NCI-H146 (cell line): ENCODE data around the gene ARHGAP33.
A peak's percentile ranks its signal among the peaks of the same experiment; 100 is the strongest.

Experiments used
- DNase-seq: peaks from one replicate; lab custom pipeline; 2025; lab: John Stamatoyannopoulos, UW

Gene ARHGAP33

DNA sequence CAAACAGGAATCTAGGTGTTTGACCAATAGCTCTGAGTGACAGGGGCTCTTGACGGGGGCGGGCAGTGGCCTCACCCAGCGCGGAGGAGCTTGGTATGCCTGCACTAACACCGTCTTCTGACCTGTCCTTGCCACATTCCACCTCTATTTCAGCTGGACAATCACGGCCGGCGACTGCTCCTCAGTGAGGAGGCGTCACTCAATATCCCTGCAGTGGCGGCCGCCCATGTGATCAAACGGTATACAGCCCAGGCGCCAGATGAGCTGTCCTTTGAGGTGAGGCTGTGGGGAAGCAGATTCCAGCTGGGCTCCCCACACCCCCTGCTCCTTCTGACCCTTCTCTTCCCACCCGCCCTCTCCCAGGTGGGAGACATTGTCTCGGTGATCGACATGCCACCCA lies 4.7 kb downstream of the ARHGAP33 start:
- DNase-seq = no peak

DNA sequence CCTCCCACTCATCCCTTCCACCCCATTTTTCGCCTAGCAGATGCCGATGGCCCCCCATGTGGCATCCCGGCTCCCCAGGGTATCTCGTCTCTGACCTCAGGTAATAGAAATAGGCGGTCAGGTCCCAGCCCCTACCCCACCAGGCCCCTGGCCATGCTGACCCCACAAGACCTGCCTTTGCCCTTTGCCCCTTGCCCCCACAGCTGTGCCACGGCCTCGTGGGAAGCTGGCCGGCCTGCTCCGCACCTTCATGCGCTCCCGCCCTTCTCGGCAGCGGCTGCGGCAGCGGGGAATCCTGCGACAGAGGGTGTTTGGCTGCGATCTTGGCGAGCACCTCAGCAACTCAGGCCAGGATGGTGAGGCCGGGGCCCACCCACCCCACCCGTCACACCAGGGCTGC lies 5.4 kb downstream of the ARHGAP33 start:
- DNase-seq = no peak

DNA sequence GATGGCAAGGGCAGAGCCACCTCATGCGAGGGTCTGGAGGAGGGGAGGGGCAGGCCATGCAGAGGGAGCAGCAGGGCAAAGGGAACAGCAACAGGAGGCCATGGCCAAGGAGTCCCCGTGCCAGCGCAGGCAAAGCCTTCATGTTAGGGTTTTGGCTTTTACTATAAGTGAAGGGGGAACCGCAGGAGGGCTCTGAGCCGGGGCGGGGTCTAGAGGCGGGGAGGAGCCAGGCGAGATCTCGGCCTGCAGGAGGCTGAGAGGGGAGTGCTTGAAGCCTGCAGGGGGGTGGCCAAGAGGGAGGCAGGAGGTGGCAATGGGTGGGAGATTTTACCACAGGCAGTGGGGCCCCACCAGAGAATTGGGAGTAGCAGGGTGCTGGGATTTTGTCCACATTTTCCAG lies 6.3 kb downstream of the ARHGAP33 start:
- DNase-seq = no peak

DNA sequence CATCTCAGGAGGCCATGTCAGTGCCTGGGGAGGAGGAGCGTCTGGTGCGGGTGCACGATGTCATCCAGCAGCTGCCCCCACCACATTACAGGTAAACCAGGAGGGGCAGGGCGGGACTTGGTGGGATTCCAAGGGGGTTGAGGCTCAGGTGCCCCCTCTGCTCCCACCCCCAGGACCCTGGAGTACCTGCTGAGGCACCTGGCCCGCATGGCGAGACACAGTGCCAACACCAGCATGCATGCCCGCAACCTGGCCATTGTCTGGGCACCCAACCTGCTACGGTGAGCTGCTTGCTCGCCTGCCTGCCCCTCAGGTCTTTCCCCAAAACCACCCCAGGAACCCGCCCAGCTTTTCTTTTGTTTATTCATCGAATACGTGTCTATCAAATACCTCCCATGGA lies 7.2 kb downstream of the ARHGAP33 start:
- DNase-seq = no peak

DNA sequence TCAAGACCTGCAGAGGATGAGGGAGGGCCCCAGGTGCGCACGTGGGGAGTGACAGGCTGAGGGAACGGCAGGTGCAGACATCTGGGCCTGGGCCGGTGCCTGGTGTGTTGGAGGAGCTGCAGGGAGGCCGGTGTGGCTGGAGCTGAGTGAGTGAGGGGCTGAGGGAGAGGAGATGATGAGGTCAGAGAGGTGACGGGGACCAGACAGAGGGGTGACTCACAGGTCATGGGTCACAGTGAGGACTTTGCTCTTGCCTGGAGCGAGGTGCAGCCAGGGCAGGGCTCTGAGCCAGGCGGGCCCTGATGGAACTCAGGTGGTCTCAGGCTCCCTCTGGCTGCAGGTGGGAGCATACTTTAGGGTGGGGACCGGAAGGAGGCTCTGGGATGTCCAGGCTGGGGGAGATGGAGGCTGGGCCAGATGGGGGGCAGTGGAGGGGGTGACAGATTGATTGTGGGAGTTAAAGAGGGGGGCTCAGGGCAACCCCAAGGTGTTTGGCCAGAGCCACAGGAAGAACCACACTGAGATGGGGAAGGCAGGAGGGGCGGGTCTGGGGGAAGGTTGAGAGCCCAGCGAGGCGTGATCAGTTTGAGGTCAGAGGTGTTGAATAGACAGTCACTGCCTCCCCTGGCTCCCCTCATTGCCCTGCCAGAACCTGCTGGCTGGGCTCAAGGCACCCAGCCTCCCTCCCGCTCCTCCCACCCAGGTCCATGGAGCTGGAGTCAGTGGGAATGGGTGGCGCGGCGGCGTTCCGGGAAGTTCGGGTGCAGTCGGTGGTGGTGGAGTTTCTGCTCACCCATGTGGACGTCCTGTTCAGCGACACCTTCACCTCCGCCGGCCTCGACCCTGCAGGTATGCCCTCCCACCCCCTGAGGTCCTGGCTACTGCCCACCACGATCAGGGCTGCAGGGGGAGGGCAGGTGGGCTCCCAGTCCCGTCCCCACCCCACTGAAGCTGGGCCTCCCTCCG lies 8.4 kb downstream of the ARHGAP33 start:
- DNase-seq = no peak

DNA sequence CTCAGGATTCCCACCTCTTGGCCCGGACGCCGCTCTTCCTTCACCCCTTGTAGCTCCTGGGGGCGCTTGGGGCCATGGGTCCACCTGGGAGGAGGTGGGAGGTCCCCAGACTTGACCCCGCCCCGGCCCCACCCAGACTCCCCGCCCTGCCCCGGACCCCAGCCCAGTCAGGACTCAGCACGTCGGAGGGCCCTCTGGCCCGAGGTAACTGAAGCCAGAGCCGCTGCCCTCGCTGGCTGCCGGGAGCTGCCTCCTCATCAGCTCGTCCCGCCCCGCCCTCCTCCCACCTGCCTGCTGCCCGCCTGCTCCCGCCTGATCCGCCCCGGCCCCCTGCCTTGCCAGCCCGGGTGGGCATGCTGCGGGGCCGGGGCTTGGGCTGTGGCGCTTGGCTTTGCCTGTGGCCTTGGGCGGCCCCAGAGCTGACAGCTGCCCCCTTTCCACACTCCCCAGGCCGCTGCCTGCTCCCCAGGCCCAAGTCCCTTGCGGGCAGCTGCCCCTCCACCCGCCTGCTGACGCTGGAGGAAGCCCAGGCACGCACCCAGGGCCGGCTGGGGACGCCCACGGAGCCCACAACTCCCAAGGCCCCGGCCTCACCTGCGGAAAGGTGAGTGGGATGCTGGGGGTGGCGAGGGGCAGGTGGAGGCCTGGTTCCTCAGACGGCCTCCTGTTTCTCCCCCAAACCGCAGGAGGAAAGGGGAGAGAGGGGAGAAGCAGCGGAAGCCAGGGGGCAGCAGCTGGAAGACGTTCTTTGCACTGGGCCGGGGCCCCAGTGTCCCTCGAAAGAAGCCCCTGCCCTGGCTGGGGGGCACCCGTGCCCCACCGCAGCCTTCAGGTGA lies 9.4 kb downstream of the ARHGAP33 start:
- DNase-seq = no peak

DNA sequence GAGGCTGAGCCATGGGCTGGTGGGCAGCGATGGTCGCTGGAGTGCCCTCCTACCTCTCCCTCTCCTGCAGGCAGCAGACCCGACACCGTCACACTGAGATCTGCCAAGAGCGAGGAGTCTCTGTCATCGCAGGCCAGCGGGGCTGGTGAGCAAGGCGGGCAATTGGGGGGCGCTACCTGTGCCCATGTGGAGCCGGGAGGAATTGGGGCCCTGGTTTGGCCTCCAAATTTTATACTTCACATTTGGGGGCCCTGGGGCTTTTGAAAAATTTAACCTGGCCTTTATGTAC lies 9.9 kb downstream of the ARHGAP33 start:
- no peak for DNase-seq

DNA sequence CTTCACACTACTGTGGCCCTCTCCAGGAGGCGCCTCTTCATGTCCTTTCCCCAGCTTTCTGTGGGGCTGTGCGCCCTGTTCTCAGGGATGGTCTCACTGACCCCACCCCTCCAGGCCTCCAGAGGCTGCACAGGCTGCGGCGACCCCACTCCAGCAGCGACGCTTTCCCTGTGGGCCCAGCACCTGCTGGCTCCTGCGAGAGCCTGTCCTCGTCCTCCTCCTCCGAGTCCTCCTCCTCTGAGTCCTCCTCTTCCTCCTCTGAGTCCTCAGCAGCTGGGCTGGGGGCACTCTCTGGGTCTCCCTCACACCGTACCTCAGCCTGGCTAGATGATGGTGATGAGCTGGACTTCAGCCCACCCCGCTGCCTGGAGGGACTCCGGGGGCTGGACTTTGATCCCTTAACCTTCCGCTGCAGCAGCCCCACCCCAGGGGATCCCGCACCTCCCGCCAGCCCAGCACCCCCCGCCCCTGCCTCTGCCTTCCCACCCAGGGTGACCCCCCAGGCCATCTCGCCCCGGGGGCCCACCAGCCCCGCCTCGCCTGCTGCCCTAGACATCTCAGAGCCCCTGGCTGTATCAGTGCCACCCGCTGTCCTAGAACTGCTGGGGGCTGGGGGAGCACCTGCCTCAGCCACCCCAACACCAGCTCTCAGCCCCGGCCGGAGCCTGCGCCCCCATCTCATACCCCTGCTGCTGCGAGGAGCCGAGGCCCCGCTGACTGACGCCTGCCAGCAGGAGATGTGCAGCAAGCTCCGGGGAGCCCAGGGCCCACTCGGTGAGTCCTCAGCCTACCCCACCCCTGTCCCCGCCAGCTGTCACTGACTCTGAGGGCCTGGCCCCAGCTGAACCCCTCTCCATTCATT lies 11.2 kb downstream of the ARHGAP33 start:
- no peak for DNase-seq

DNA sequence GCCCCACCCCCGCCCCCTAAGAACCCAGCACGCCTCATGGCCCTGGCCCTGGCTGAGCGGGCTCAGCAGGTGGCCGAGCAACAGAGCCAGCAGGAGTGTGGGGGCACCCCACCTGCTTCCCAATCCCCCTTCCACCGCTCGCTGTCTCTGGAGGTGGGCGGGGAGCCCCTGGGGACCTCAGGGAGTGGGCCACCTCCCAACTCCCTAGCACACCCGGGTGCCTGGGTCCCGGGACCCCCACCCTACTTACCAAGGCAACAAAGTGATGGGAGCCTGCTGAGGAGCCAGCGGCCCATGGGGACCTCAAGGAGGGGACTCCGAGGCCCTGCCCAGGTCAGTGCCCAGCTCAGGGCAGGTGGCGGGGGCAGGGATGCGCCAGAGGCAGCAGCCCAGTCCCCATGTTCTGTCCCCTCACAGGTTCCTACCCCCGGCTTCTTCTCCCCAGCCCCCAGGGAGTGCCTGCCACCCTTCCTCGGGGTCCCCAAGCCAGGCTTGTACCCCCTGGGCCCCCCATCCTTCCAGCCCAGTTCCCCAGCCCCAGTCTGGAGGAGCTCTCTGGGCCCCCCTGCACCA lies 11.9 kb downstream of the ARHGAP33 start:
- no peak for DNase-seq

DNA sequence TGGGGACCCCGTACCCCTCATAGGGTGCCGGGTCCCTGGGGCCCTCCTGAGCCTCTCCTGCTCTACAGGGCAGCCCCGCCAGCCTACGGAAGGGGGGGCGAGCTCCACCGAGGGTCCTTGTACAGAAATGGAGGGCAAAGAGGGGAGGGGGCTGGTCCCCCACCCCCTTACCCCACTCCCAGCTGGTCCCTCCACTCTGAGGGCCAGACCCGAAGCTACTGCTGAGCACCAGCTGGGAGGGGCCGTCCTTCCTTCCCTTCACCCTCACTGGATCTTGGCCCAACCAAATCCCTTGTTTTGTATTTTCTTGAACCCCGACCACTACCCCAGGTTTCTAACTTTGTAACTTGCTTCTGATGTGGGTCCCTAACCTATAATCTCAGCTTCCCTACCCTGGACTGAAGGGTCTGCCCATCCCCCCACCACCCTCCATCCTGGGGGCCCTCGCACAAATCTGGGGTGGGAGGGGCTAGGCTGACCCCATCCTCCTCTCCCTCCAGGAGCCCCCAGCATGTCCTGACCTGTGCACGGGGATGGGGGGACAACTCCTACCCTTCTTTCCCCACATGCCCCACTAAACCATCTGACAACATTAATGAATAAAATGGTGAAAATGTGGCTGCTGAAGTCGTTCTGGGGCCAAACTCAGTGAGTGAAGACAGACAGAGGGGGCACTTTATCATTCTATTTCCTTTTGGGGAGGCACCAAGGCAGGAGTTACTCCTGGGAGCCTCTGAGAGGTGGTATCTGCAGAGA lies 13.0 kb downstream of the ARHGAP33 start:
- DNase-seq = no peak

DNA sequence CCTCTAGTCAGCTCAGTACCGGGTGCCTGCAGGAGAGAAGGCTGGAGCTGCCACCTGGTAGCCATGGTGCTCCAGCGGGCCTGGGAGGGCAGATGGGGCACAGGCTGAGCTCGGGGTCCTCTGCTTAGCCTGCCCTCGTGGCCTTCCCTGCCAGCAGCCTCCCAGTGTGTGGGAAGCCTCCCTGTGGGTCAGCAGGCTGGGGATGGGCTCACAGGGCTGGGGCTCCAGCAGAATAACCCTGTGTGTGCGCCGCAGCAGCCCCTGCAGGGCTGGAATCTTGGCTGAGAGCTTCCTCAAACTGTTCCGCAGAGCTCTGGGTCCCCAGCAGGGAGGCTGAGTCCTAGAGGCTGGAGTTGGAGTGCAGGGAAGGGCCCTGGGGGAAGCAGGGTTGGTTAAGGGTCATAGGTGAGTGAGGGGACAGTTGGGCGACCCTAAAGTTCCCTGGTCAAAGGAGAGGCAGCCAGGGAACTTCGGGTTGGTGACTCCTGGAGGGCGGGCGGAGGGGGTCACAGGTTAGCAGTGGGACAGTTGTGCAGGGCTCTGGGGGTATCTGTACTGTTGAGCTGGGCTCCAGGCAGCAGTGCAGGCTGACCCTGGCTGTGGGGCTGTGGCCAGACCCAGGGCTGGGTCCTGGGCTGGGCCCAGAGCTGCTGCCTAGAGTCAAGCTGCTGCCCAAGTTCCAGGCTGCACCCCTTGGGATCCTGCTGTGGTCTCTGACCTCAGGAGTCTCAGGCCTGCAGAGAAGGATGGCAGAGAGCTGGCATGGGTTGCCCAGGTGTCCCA lies 14.0 kb downstream of the ARHGAP33 start:
- no peak for DNase-seq

DNA sequence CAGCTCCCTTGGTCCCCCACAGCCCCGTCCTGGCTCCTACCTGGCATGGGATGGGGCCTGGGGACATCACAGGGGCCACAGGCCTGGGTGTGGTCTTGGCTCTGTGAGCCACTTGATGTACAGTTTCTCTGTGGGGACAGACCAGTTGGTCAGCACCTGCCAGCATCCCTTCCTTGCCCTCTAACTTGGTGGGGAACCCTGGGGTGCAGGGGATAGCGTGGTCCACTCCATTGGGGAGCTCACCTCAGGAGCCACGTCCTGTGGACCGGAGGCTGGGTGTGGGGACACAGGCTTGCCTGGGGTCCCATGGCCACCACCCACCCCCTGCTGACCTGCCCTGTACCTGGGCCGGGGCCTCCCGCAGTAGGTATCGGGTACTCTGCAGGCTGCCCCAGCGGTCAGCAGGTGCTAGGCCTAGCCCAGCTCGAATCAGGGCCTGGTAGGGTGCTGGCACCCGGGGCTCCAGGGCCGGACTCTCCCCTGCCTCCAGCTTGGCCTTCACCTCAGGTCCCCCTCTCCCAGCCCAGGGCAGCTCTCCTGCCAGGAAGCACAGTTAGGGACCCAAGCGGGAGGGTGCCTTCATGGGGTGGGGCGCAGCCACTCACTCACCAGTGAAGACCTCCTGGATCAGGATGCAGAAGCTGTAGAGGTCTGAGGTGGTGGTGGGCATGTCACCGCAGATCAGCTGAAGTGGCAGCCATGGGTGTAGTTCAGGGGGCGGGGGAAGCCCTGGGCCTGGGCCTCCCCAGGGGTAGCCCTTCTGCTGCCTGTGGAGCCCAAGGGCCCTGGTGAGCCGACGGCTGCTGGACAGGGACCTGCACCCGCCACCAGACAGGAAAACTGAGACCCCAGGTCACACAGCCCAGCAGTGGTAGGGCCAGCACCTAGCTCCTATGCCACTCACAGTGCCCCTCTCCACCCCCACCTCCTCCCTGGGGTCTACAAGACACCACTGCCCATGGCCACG lies 14.9 kb downstream of the ARHGAP33 start:
- DNase-seq = no peak

DNA sequence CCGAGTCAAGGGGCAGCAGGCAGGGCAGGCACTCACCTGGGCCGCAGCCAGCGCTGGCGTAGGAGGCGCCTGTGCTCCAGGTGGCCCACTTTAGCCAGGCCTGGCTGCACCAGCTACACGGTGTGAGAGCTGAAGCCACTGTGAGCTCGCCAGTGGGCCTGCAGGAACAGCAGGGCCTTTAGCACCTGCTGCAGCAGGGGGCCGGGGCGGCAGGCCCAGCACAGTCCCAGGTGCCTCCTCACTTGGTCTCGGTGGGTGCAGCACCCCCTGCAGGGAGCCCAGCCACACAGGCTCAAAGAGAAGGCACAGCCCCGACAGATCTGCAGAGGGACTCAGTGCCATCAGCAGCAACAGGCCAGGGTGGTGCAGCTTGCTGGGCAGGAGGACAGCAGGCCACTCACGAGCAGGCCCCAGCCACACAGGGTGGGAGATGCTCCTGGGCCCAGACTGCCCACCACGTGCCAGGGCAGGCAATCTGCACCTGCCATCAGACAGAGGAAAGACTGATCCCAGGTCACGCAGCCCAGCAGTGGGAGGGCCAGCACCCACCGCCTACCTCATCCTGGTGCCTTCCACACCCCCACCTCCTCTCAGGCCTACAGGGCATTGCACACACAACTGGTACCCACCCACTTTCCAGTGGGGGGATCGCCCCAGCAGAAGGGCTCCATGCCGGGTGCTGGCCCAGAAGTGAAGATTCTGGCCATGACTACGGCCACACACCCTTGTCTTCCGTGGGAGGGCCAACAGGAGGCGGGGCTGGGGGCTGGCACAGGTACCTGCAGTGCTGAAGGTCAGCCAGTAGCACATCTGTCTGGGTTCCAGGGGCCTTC lies 15.8 kb downstream of the ARHGAP33 start:
- DNase-seq = peak; percentile 73

DNA sequence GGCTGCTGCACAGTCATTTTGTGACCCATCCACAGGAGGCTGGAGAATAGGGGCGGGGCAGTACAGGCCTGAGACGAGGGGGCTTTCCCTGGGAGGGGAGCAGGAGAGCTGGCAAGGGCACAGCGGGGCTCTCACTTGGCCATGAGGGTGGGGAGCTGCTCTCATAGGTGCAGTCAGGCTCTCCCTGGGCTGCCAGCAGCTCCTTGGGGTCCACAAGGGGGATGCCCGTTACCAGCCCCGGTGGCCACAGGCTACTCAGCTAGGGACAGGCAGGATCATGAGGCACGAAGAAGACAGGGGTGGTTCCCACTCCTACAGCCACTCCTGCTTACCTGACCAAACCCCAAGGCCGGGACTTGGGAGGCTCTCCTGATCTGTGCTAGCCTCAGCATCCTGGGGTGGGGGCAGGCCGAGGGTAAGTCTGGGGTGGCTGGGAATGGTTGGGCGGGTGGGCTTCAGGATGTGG lies 16.5 kb downstream of the ARHGAP33 start:
- no peak for DNase-seq

DNA sequence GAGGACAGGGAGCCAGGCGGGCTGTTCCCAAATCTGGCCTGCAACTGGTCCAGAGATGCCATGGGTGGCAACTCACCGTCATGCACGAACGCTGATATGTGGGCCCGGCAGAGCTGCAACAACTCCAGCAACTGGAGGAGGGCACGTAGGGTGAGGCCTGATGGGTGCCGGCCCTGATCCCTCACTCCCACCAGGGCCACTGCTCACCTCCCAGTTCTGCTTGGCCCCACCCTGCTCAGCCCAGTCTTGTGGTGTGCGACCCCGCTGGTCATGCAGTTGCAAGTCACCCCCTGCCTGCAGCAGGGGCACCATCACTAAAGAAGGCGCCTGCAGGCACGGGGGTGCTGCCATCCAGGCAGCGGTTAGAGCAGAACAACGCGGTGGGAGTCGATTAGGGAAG lies 16.9 kb downstream of the ARHGAP33 start:
- DNase-seq = no peak

DNA sequence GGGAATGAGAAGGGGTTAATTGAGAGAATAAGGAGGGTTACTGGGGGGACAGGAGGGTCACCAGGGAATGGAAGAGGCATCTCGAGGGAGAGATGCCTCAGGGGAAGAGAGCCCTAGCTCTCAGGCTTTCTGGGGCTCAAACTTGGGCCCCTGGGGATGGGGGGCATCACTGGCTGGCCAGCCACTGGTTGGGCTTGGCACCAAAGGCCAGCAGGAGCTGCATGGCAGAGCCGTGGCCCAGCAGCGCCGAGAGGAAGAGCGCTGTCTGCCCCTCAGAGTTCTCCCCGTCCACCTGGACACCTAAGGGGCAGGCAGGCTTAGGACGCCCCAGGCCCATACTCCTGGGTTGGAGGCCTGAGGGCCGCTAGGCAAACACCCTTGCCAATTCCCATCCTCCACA lies 17.5 kb downstream of the ARHGAP33 start:
- no peak for DNase-seq

DNA sequence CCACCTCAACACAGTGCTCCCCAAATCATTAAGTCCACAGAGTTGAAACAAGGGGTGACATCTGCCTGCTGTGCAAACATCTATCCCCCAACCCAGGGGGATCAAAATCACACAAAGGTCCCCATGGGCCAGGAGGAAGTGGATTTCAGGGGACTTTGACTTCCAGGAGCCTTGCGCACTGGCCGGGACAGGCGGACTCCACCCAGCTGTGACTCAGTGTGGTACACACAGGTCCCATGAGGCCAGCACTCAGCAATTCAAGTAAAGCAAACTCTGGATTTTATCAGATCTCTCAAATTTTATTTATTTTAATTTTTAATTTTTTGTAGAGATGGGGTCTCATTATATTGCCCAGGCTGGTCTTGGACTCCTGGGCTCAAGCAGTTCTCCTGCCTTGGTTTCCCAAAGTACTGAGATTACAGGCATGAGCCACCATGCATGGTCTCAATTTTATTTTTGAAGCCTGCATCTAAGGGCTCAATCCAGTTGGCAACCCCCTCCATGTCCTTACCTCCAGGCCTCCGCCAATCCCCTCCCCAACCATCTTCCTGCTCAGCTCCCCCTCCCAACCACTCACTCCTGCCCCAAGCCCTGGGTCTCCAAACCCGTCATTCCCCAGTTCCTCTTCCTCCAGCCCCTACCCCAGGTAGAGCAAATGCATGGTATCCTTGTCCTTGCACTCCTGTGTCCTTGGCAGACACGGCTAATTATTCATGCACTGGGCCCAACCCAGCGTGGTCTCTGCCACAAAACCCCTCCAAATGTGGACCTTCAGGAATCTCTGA lies 18.2 kb downstream of the ARHGAP33 start:
- no peak for DNase-seq
